ENCODE data around the gene SLC6A6. TPM values are rescaled to one million over a fixed set of nuclear protein-coding genes. Genes with fewer than 3 reads are reported as not detected.

Gene SLC6A6
- total RNA-seq, 6 experiments from 2014 or later: 22.5 to 33.0 (median 28.6) TPM

GRCh38 chr3:14525685-14526631 is 123.6 kb downstream of the SLC6A6 start:
- Mint-ChIP-seq H3K36me3 (ENCODE audit: low read depth) (no peaks in the 10 kb centered on the region), H3K9me3 (peaks cover 4% of the 10 kb centered on the region; the same call in 1 of the 2 replicates), H3K27me3 (ENCODE audit: insufficient read depth) (peaks cover 11% of the 10 kb centered on the region), H3K4me1 (ENCODE audit: low read depth) (peaks cover 21% of the 10 kb centered on the region), H3K27ac (peak overlapping the region; percentile 54), H3K4me3 (peak overlapping the region; percentile 50; the same call in 1 of the 2 replicates)
- TF ChIP-seq CTCF (IDR thresholded peaks at IDR 0.05): no peak
- DNase-seq: peak; percentile 36

GRCh38 chr3:14528081-14528480 is 125.7 kb downstream of the SLC6A6 start:
- Mint-ChIP-seq H3K27me3 (ENCODE audit: insufficient read depth) (peaks cover 12% of the 10 kb centered on the region), H3K4me3 (no peak overlapping the region)

GRCh38 chr3:14531856-14532395 is 129.5 kb downstream of the SLC6A6 start:
- H3K9me3 Mint-ChIP-seq: peaks cover 4% of the 10 kb centered on the region; the same call in 1 of the 2 replicates
- peaks cover 6% of the 10 kb centered on the region for H3K4me1 Mint-ChIP-seq (ENCODE audit: low read depth)
- no peak overlapping the region for H3K27ac Mint-ChIP-seq
- TF ChIP-seq CTCF (IDR thresholded peaks at IDR 0.05): no peak
- H3K36me3 Mint-ChIP-seq (ENCODE audit: low read depth): no peaks in the 10 kb centered on the region
- H3K4me3 Mint-ChIP-seq: no peak overlapping the region
- DNase-seq: no peak
- peaks cover 13% of the 10 kb centered on the region for H3K27me3 Mint-ChIP-seq (ENCODE audit: insufficient read depth)

More at GRCh38 chr3:14528081-14528480, 125.7 kb downstream of the SLC6A6 start:
- H3K36me3 Mint-ChIP-seq (ENCODE audit: low read depth): no peaks in the 10 kb centered on the region
- no peak for TF ChIP-seq CTCF (IDR thresholded peaks at IDR 0.05)
- H3K4me1 Mint-ChIP-seq (ENCODE audit: low read depth): peaks cover 21% of the 10 kb centered on the region
- no peak for DNase-seq
- peaks cover 4% of the 10 kb centered on the region; the same call in 1 of the 2 replicates for H3K9me3 Mint-ChIP-seq
- no peak overlapping the region for H3K27ac Mint-ChIP-seq

GRCh38 chr3:14532691-14533456 is 130.5 kb downstream of the SLC6A6 start:
- Mint-ChIP-seq H3K4me1 (ENCODE audit: low read depth) (peaks cover 6% of the 10 kb centered on the region; the same call in 1 of the 2 replicates), H3K9me3 (peaks cover 4% of the 10 kb centered on the region; the same call in 1 of the 2 replicates), H3K36me3 (ENCODE audit: low read depth) (no peaks in the 10 kb centered on the region), H3K27ac (no peak overlapping the region), H3K4me3 (no peak overlapping the region), H3K27me3 (ENCODE audit: insufficient read depth) (peaks cover 13% of the 10 kb centered on the region)
- TF ChIP-seq CTCF (IDR thresholded peaks at IDR 0.05): no peak
- DNase-seq: no peak

- H3K4me3 Mint-ChIP-seq: no peak overlapping the region
- H3K36me3 Mint-ChIP-seq (ENCODE audit: low read depth): no peaks in the 10 kb centered on the region
- peaks cover 14% of the 10 kb centered on the region for H3K27me3 Mint-ChIP-seq (ENCODE audit: insufficient read depth)
- no peak for DNase-seq
- H3K4me1 Mint-ChIP-seq (ENCODE audit: low read depth): peaks cover 6% of the 10 kb centered on the region; the same call in 1 of the 2 replicates
- peaks cover 4% of the 10 kb centered on the region; the same call in 1 of the 2 replicates for H3K9me3 Mint-ChIP-seq
- no peak overlapping the region for H3K27ac Mint-ChIP-seq
- TF ChIP-seq CTCF (IDR thresholded peaks at IDR 0.05): no peak
Observed at GRCh38 chr3:14533457-14533958, 131.1 kb downstream of the SLC6A6 start.

All from HFFc6 (cell line).